SKM-1 treated with dmso at 0.1 percent for 144 hours (cell line): ENCODE measurements around the gene FBXO3.
"Not testable (repeated sequence)": the region's sequence is repeated elsewhere in the genome, so short reads cannot be mapped to it uniquely, and the experiment has no call there.

Experiments
- DNase-seq: peaks from one replicate; lab custom pipeline; 2025; ENCODE audit not compliant: unreplicated experiment; lab: John Stamatoyannopoulos, UW

FBXO3 gene

DNA sequence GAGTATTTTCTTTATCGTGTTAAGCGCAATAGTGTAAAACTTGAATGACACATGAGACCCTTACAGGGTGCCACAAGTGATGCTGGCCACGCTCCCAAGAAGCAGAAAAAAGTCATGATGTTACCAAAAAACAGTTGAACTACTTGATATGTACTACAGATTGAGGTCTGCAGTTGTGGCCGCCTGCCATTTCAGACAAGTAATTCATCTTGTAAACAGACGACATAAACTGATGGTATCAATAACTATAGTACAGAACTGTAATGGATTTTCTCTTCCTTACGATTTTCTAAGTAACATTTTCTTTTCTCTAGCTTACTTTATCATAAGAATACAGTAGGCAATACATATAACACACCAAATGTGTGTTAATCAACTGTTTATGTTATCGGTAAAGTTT is 43.6 kb downstream of the FBXO3 start:
- no peak for DNase-seq

DNA sequence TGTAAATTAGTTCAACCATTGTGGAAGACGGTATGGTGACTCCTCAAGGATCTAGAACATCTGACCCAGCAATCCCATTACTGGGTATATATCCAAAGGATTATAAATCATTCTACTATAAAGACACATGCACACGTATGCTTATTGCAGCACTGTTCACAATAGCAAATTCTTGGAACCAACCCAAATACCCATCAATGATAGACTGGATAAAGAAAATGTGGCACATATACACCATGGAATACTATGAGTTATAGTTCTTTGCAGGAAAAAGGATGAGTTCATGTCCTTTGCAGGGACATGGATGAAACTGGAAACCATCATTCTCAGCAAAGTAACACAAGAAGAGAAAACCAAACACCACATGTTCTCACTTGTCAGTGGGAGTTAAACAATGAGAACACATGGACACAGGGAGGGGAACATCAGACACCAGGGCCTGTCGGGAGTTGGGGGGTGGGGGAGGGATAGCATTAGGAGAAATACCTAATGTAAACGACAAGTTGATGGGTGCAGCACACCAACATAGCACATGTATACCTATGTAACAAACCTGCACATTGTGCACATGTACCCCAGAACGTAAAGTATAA is 45.2 kb downstream of the FBXO3 start:
- not testable (repeated sequence) for DNase-seq

DNA sequence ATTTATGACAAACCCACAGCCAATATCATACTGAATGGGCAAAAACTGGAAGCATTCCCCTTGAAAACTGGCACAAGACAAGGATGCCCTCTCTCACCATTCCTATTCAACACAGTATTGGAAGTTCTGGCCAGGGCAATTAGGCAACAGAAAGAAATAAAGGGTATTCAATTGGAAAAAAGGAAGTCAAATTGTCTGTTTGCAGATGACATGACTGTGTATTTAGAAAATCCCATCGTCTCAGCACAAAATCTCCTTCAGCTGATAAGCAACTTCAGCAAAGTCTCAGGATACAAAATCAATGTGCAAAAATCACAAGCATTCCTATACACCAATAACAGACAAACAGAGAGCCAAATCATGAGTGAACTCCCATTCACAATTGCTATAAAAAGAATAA is 46.8 kb downstream of the FBXO3 start:
- DNase-seq, result not testable (repeated sequence)

DNA sequence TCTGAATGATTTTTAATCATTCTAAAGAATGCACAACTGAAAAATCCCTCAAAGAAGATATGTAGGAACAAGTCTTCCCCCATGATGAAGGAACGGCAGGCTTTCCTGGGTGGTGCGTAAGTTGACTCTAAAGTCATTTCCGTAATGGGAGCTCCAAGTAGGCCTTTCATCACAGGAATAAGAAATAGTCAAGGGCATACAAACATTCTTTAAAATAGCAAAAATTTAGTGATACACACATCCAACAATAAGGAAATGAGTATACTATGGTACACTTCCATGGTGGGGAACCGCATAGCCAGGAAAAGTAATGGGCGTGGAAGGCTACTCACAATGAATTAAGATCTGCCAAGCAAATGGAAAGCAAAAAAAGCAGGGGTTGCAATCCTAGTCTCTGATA is 48.8 kb downstream of the FBXO3 start:
- DNase-seq, result no peak

DNA sequence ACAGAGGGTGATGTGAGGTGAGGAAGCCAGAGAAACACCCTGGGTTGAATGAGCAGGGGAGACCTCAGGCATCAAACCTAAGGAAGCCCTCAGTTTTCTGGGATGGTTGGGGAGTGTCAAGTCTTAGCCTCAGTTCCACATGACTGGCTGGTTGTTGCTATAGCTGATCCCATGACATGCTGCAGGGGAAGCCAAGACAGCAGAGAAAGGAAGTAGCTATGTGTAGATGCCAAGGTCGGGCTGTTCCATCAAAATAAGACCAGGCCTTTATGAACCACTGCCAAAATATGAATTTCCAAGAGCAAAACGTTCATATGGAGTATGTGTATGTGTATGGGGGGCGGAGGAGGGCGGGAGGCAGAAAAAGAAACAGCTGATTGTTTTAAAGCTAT is 49.7 kb downstream of the FBXO3 start:
- no peak for DNase-seq

DNA sequence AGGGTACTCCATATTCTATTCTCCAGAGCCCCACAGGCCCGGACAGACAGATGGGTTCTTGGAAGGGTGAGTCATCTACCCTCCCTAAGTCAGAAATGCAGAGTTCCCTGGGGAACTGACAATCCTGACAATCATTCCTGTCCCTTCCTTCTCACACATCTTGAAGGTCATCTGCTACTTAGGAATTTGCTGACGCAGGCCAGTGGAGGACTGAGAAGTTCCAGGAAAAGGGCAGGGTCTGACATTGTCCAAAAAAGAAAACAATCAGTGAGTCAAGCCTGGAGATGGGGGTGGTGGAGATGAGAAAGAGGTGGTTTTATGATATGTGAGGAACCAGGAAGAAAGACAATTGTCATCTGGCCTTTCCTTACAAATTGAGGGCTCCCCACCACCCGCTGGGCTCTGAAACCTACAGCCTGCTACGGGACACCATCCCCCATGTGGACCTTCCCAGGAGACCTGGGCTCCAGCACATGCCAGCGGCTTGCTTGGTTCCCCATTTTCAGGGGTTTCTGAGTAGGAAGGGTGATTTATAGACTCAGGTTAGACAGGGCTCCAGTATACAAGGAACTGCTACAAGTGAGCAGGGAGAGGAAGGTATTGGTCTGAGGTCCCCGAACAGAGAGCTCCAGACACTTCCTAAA is 51.0 kb downstream of the FBXO3 start:
- DNase-seq, result peak; percentile 65

DNA sequence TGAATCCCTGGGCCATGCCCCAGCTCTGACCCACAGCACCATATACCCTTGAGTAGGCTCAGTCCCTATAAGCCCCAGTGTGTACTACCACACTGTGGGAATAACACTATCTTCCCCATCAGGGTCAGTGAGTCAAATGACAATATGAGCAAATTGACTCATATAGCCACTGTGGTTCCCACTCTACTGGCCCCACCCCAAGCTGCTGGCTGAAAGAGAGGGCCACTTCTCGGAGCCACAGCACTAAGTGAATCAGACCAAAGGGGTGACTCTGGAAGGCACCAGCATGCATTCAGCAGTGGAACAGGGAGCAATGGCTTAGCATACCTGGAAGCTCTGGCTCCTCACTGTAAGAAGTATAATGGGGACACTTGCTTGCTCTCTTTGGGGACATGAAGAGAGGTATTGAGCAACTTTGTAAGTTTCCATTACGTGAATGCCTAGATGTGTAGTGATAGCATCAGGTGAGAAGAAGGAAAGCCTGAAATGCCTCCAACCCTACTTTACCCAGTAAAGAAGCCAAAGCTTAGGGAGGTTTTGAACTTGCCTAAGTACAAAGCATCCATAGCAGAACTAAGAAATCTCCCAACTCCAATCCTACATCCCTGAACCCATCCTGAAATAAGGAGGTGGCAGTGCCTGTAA is 51.6 kb downstream of the FBXO3 start:
- DNase-seq, result no peak

DNA sequence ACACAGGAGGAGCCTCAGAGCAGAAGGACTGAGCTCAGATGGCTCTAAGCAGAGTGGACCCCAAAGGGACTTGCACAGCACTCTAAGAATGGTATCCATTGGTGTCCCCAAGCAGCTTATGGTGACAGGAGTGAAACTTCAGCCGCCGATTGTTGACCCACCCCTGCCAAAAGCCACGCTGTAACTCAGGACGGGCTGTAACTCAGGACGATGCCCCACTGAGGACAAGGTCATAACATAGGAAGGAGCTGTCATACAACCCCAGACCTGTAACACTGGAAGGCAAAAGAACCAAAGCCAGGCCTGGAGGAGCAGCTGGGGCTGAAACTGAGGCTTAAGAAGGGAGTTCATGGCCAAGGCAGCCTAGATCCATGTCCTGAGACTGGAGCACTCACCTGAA is 52.3 kb downstream of the FBXO3 start:
- no peak for DNase-seq

DNA sequence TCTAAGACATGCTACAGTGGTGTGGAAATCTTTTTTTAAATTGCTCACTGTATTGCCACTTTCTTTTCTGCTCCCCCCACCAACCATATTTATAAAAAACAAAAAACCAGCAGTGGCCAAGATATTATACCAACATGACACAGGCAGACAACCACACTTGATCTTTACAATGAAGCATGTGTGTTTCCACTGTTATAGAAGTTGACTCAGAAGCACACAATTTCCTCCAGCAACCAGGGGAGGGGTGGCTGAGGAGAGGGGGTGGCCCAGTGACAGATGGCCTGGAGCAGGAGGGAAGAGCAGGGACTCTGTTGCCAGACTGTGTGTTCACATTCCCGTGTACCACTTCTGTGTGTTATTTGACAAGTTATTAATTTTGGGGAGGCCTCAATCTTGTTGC is 52.9 kb downstream of the FBXO3 start:
- DNase-seq, result no peak

DNA sequence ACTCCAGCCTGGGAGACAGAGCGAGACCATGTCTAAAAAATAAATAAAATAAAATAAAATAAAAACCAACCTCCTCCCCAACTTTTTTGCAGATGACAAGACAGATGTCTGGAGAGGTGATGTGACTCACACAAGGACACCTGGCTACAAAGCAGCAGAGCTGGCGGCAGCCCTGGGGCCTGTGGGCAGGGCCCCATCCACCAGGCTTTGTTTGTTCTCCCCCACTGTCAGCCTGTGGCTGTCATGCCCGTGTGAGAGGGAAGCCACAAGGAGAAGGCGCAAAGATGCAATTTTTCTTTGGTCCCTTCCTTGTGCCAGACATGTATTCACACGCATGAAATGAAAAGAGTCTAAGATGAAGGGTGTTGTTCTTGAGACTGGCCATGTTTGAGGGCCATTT is 54.7 kb downstream of the FBXO3 start:
- DNase-seq, result no peak

DNA sequence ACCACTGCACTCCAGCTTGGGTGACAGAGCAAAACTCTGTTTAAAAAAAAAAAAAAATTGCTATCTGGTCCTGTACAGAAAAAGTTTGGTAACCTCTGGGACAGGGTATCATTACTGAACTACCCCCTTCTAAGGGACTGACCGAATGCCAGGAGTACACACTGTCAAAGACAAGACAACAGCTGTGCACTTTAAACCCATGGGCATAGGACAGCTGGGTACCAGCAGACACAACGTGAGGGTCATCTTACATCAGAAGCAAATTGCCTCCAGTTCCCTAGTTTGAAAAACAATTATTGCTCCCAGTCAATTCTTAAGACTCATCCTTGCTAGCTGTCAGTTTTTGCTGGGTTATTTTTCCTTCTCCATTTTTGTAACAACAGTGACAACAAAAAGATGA is 55.9 kb downstream of the FBXO3 start:
- DNase-seq, result no peak

DNA sequence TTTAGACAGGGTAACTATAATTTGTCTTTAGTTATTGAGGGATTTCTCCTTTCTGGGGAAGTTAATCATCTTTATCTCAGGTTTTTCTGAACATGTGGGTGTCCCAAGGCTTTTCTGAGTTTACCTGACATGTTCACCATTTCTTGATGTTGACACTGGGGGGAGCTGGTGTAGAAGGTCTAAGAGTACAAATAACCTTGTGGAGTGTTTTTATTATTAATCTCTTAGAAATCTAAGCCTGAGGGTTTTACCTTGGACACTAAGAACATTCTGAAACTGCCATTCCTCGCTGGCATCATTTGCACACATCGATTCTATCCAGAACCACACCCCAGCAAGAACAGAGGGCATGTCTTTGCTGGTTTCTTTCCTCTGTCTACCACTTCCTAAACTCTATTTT is 58.1 kb downstream of the FBXO3 start:
- no peak for DNase-seq

DNA sequence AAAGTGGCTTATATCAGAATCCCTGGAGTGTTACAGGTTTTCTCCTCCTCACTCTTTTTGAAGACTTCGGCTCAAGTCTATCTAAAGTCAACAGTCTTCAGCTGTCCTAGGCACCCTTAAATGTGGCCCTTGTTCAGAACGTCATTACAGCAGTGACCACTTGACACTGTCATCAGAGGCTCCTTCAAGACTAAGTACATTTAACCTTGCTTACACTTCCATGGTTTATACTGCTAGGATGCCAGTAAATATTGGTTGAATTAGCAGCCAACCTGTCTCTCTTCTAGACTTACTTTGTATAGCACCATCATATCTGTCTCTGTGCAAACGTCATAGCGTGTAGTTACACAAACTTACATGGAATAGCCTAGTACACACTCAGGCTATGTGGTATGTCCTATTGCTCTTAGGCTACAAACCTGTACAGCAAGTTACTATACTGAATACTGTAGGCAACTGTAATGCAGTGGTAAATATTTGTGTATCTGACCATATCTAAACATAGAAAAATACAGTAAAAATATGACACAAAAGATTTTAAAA is 60.4 kb downstream of the FBXO3 start:
- DNase-seq, result no peak

DNA sequence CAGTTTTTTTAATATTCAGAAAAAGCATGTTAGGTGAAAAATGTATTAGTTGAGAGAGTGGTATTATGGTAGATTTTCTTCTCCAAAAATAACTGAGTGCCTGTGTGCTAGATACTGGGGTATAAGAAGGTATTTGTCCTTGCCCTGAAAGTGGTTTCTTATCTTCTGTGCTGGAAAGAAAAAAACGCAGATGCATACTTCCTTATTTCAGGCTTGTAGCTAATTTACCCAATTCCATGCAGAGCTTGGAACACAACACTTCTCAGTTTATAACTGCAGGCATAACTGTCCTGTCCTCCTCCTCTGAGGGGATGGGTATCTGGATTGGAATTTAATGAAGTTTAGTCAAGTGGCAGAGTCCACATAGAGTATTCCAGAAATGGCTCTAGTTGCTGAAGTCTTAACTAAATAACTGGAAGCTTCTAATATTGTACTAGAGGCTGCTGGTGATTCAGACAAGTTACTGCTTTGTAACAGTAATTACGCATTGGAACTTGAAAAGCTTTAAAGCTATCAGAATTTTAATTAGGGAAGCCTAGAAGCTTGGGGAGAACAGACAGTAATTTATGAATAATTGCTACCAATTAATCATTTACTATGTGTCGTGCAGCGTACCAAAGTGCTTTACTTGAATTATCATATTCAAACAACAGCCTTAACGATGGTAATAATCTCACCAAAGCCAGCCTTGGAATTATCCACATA is 61.0 kb downstream of the FBXO3 start:
- DNase-seq, result peak; percentile 16

DNA sequence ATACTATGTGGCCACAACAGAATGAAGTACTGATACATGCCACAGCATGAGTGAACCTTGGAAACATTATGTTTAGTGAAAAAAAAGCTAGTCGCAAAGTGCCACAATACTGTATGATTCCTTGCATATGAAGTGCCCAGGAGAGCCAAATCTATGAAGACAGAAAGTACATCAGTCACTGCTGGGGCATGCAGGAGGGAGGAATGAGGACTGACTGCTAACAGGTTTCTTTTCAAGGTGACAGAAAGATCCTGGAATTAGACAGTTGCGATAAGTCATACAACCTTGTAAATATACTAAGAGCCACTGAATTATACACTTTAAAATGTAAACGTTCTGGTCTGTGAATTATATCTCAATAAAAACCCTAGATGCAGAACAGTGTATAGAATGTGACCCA is 61.9 kb downstream of the FBXO3 start:
- no peak for DNase-seq

DNA sequence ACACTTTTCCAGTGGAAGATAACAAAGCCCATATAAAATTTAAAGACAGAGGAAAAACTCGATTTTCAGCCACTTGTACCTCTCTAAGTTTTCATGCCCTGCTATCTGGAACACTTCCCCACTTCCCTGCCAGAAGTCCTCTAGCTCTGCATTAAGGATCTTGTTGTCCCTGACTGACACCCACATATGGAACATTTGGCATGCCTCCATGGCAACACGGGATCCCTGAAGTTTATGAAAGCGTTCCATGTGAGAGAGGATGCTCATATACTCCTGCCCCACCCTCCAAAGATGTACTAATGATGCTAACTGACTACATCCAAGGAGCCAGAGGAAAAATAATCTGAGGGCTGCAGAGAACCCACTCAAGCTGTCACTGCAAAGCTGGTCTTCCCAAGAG is 64.9 kb downstream of the FBXO3 start:
- DNase-seq, result no peak

DNA sequence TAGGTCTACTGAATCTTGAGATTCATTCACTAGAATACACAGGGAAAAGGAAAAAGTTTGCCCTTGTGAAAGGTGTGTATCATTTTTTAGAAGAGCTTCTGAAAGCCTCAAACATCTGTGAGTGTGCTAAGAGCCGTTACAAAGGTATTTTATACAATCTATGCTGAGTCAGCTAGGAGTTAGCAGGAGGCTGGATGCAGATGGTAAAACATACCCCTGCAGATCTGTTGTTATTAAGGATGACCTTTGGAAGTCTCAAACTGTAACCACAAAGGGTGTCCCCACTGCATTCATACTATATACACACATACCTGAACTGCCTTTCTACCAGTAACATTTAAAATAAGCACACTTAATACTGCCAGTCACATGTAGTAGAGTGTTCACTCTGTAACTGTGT is 65.3 kb downstream of the FBXO3 start:
- no peak for DNase-seq

DNA sequence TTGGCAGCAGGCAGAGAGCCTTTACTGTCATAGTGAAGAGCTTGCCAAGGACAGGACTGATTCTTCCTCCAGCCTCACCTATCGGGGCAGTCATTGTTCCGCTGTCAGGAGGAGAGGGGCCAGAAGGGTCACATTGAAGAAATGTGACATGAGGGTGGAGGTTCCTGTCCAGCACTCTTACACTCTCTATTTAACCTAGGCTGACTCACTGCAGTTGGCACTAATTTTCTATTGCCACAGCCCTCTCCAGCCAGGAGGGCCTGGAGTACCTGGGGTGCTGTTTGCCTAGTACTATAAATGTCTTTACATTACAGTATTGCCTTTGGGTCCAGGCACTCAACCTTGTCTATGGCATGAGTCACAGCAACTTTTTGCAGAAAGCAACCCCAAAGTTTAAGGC is 66.5 kb downstream of the FBXO3 start:
- DNase-seq, result not testable (repeated sequence)

DNA sequence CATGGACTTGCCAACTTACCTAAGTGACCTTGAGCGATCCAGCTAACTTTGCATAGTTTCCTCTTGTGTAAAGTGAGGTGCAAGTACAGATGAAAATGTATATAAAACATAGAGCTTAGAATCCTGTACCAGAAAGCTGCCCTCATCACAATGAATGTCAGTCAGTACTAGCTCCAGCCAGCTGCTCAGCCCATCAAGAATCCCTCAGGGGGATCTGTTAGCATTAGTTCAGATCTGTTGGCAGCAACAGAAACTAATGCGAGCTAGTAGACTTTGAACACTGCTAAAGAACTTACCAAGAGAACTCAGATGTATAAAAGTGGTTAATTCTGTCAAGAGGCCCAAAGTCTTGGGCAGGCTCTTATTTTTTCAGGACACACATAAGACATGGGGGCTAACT is 67.4 kb downstream of the FBXO3 start:
- no peak for DNase-seq

DNA sequence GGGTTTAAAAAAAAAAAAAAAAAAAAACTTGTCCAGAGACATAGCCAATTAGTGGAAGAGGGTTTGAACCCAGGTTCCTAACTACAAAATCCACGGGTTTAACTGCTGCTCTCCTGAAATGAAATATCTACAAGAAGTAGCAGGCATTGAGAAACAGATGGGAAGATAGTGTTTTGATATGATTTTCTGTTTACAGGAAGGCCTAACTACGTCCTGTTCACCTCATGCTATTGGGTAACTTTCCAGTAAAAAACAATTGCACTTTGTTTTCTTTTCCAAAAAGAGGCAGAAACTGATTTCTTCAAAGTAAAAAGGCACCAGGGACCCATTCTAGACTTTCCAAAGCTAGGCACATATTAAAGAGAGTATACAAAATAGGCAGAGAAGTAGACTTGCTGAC is 67.8 kb downstream of the FBXO3 start:
- DNase-seq, result no peak

DNA sequence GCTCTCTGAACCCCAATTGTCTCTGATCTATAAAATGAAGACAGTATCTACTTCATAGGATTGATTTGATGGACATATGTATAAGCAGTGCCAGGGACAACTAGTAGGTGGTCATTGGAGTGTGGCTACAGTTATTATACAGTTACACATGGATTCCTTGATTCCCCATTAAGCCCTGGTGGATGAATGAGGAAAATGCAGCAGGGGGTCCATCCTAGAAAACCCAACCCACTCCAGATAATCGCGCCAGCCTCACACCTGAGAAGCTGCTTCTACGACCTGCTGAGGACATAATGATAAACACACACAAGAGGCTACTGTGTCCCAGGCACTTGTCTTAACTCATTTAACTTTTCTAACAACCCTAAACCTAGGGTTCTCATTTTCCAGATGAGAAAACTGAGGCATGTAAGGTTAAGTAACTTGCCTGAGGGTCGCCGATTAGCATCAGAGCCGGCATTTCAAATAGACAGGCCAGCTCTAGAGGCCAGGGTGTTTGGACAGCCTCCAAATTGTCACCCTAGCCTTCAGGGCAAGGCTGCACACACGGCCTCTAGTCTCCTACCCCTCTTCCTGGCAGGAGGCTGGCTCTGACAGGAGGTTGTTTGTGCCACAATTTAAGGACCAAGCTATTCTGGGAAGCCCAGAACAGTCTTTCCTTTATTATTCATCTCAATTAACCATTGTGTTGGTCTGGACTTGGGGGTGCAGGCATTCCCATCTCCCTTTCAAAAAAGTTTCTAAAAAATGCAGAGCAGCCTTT is 69.9 kb downstream of the FBXO3 start:
- no peak for DNase-seq
